Central memory CD8-positive, alpha-beta T cell (primary cell): ENCODE results near the gene SOX11.

Experiments used
- ATAC-seq: fragments of 150-1000 bp; cut with Tn5 transposase; replicated peaks from 2 replicates; pipeline ENCODE4 v1.10.0; 2022; ENCODE audit warnings: mild to moderate bottlenecking, moderate FRiP score, moderate number of reproducible peaks; ENCODE audit not compliant: poor library complexity, severe bottlenecking; ENCODE audit errors: extremely low read depth
- DNase-seq, 2 donors: peaks; one replicate each; pipeline ENCODE4 v3.0.0; 2021; ENCODE audit warnings: low spot score in 2 of 2
- H3K27ac Mint-ChIP-seq: one replicate; pipeline ENCODE4 v1.8.0; 2022; ENCODE audit warnings: low read depth, mild to moderate bottlenecking, moderate library complexity, mixed read lengths
- H3K27me3 Mint-ChIP-seq: one replicate; pipeline ENCODE4 v1.8.0; 2022; ENCODE audit warnings: mixed read lengths
- H3K36me3 Mint-ChIP-seq: one replicate; pipeline ENCODE4 v1.8.0; 2022; ENCODE audit warnings: mild to moderate bottlenecking, moderate library complexity, mixed read lengths; ENCODE audit not compliant: insufficient read depth
- H3K4me1 Mint-ChIP-seq: one replicate; pipeline ENCODE4 v1.8.0; 2022; ENCODE audit warnings: mixed read lengths
- H3K4me3 Mint-ChIP-seq: one replicate; pipeline ENCODE4 v1.8.0; 2022; ENCODE audit warnings: mild to moderate bottlenecking, moderate library complexity, mixed read lengths
- H3K9me3 Mint-ChIP-seq: one replicate; pipeline ENCODE4 v1.8.0; 2022; ENCODE audit warnings: mixed read lengths

The SOX11 gene

DNA sequence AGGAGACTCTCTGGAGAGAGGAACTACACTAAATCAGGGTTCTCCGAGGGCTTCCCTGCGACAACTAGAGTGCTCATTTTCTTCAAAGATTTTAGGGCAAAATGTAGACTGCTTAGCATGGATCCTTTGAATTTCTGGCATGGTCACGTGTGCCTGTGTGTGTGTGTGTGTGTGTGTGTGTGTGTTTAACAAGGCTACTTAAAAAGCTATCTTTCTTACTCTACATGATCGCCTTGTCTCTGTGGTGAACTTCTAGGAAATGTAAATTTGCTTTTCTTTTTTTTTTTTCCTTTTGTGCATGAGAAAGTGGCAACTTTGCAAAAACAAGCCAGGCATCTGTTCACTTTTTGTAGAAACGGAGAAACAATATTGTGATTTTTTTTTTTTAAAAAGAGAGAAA lies 43.9 kb downstream of the SOX11 start:
- no peak for ATAC-seq
- no peaks in the 10 kb centered on the region for H3K36me3 Mint-ChIP-seq
- no peak for DNase-seq
- H3K4me1 Mint-ChIP-seq = no peaks in the 10 kb centered on the region
- H3K9me3 Mint-ChIP-seq = no peaks in the 10 kb centered on the region
- H3K27me3 Mint-ChIP-seq = no peaks in the 10 kb centered on the region
- H3K4me3 Mint-ChIP-seq = no peak overlapping the region
- H3K27ac Mint-ChIP-seq = no peak overlapping the region

- H3K9me3 Mint-ChIP-seq = no peaks in the 10 kb centered on the region
- H3K4me1 Mint-ChIP-seq = no peaks in the 10 kb centered on the region
- H3K27me3 Mint-ChIP-seq = no peaks in the 10 kb centered on the region
- no peak for DNase-seq
- H3K36me3 Mint-ChIP-seq = no peaks in the 10 kb centered on the region
- H3K4me3 Mint-ChIP-seq = no peak overlapping the region
- no peak for ATAC-seq
- no peak overlapping the region for H3K27ac Mint-ChIP-seq
Measured at GRCh38 chr2:5736886-5737285, 44.7 kb downstream of the SOX11 start.

GRCh38 chr2:5740053-5740452 lies 47.9 kb downstream of the SOX11 start:
- Mint-ChIP-seq H3K36me3 (no peaks in the 10 kb centered on the region), H3K27ac (no peak overlapping the region), H3K27me3 (no peaks in the 10 kb centered on the region), H3K9me3 (no peaks in the 10 kb centered on the region), H3K4me3 (no peak overlapping the region), H3K4me1 (no peaks in the 10 kb centered on the region)
- DNase-seq = no peak
- no peak for ATAC-seq

GRCh38 chr2:5740817-5741216 lies 48.6 kb downstream of the SOX11 start:
- H3K36me3 Mint-ChIP-seq = no peaks in the 10 kb centered on the region
- H3K4me3 Mint-ChIP-seq = no peak overlapping the region
- H3K9me3 Mint-ChIP-seq = no peaks in the 10 kb centered on the region
- no peaks in the 10 kb centered on the region for H3K27me3 Mint-ChIP-seq
- DNase-seq = no peak
- H3K4me1 Mint-ChIP-seq = no peaks in the 10 kb centered on the region
- no peak for ATAC-seq
- H3K27ac Mint-ChIP-seq = no peak overlapping the region

- Mint-ChIP-seq H3K9me3 (no peaks in the 10 kb centered on the region), H3K27me3 (no peaks in the 10 kb centered on the region), H3K4me1 (no peaks in the 10 kb centered on the region), H3K36me3 (no peaks in the 10 kb centered on the region), H3K4me3 (no peak overlapping the region), H3K27ac (no peak overlapping the region)
- ATAC-seq (no peak), DNase-seq (no peak)
Measured at GRCh38 chr2:5741242-5741641, 49.1 kb downstream of the SOX11 start.

GRCh38 chr2:5742126-5742525 lies 49.9 kb downstream of the SOX11 start:
- H3K27ac Mint-ChIP-seq = no peak overlapping the region
- H3K4me3 Mint-ChIP-seq = no peak overlapping the region
- H3K36me3 Mint-ChIP-seq = no peaks in the 10 kb centered on the region
- DNase-seq (no peak), ATAC-seq (no peak)
- no peaks in the 10 kb centered on the region for H3K9me3 Mint-ChIP-seq
- no peaks in the 10 kb centered on the region for H3K27me3 Mint-ChIP-seq
- H3K4me1 Mint-ChIP-seq = no peaks in the 10 kb centered on the region

- DNase-seq (no peak), ATAC-seq (no peak)
- H3K4me1 Mint-ChIP-seq = no peaks in the 10 kb centered on the region
- H3K4me3 Mint-ChIP-seq = no peak overlapping the region
- H3K27ac Mint-ChIP-seq = no peak overlapping the region
- H3K9me3 Mint-ChIP-seq = peaks cover 21% of the 10 kb centered on the region
- H3K27me3 Mint-ChIP-seq = no peaks in the 10 kb centered on the region
- H3K36me3 Mint-ChIP-seq = no peaks in the 10 kb centered on the region
Measured at GRCh38 chr2:5748391-5748790, 56.2 kb downstream of the SOX11 start.

DNA sequence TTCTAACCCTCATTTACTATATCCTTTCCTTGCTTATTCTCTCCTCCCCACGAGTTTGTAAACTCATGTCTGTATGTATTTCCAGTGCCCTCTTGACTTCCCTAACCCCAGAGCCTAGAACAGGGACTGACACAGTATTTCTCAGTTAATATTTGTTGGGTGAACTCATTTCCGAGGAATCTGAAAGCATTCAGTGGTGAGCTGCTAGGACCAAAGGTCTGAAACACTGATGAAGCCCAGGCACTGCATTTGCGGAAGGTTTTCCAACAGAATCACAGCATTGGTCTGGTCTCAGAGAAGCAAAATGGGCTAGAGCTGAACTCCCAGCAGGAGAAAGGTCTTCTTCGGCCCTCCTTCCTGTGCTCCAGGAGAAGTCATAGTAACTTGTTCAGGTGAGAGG lies 56.8 kb downstream of the SOX11 start:
- no peaks in the 10 kb centered on the region for H3K36me3 Mint-ChIP-seq
- H3K27me3 Mint-ChIP-seq = no peaks in the 10 kb centered on the region
- peaks cover 21% of the 10 kb centered on the region for H3K9me3 Mint-ChIP-seq
- ATAC-seq = no peak
- no peak for DNase-seq
- H3K4me1 Mint-ChIP-seq = no peaks in the 10 kb centered on the region
- H3K4me3 Mint-ChIP-seq = no peak overlapping the region
- no peak overlapping the region for H3K27ac Mint-ChIP-seq

DNA sequence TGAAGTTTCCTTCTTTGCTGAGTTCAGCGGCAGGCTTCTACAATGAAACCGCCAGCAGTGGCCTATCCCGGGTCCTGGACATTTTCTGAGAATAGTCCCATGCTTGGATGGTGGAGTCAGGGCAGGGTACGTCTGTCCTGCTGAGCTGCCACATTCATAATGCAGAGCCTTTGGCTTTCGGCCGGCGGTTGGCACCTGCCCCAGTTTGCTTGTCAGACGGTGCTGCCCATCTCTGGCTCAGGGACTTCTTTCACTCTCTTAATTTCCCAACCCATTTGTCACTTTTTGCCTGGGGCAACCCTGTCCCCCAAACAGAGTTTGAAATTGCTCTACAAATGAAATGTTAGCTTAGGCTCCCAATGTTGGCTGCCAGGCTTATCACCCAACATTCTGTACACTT lies 57.2 kb downstream of the SOX11 start:
- Mint-ChIP-seq H3K9me3 (peaks cover 21% of the 10 kb centered on the region), H3K4me1 (no peaks in the 10 kb centered on the region), H3K4me3 (no peak overlapping the region), H3K27ac (no peak overlapping the region), H3K27me3 (no peaks in the 10 kb centered on the region), H3K36me3 (no peaks in the 10 kb centered on the region)
- no peak for ATAC-seq
- no peak for DNase-seq
